GM19043 (cell line): Measurements from ENCODE around the gene PDGFRB.
A peak's percentile ranks its signal among the peaks of the same experiment; 100 is the strongest.

Experiments used
- ATAC-seq: cut with Tn5 transposase; IDR thresholded peaks from one replicate; pipeline ENCODE4 v1.9.1; 2021; ENCODE audit warnings: low read depth; ENCODE audit not compliant: unreplicated experiment

The PDGFRB gene

GRCh38 chr5:150070821-150071220 lies 84.8 kb downstream of the PDGFRB start:
- no peak for ATAC-seq

- no peak for ATAC-seq
Measured at GRCh38 chr5:150069672-150070627, 85.7 kb downstream of the PDGFRB start.

GRCh38 chr5:150068961-150069645 lies 86.5 kb downstream of the PDGFRB start:
- no peak for ATAC-seq

- no peak for ATAC-seq
Measured at GRCh38 chr5:150068472-150068871, 87.2 kb downstream of the PDGFRB start.

- no peak for ATAC-seq
Measured at GRCh38 chr5:150068071-150068470, 87.6 kb downstream of the PDGFRB start.

GRCh38 chr5:150067405-150067960 lies 88.2 kb downstream of the PDGFRB start:
- peak; percentile 22 for ATAC-seq

- peak; percentile 53 for ATAC-seq
Measured at GRCh38 chr5:150066901-150067396, 88.7 kb downstream of the PDGFRB start.

- no peak for ATAC-seq
Measured at GRCh38 chr5:150066436-150066835, 89.2 kb downstream of the PDGFRB start.

- no peak for ATAC-seq
Measured at GRCh38 chr5:150065886-150066285, 89.8 kb downstream of the PDGFRB start.

GRCh38 chr5:150065346-150065745 lies 90.3 kb downstream of the PDGFRB start:
- ATAC-seq: no peak

- no peak for ATAC-seq
Measured at GRCh38 chr5:150064681-150065220, 90.9 kb downstream of the PDGFRB start.
